SU-DHL-6 (cell line): ENCODE results near the gene DST.

ENCODE experiments used
- H2AFZ ChIP-seq: fragments of 200-600 bp; sonication (generic); 2 replicates; pipeline ENCODE4 v1.6.1; 2014; ENCODE audit warnings: low read depth, mild to moderate bottlenecking, moderate library complexity, mixed read lengths, antibody characterized with exemption, low read length; ENCODE audit not compliant: severe bottlenecking
- H3F3A ChIP-seq: fragments of 200-600 bp; shearing (Covaris generic); 2 replicates; pipeline ENCODE4 v1.6.0; 2016; ENCODE audit warnings: antibody characterized with exemption, mild to moderate bottlenecking; ENCODE audit not compliant: insufficient read depth
- H3K27ac ChIP-seq: fragments of 200-600 bp; sonication (generic); 2 replicates; pipeline ENCODE4 v1.5.1; 2016; ENCODE audit warnings: low read depth, mild to moderate bottlenecking, low read length, moderate library complexity, mixed read lengths
- H3K27me3 ChIP-seq: fragments of 200-600 bp; sonication (generic), shearing (Covaris generic); 2 replicates; pipeline ENCODE4 v1.6.0; 2014; ENCODE audit warnings: mild to moderate bottlenecking, low read length
- H3K36me3 ChIP-seq: fragments of 200-600 bp; sonication (generic); 2 replicates; pipeline ENCODE4 v1.6.1; 2014; ENCODE audit warnings: mild to moderate bottlenecking, low read length, mixed read lengths
- H3K4me2 ChIP-seq: fragments of 300-600, 200-600 bp; shearing (Covaris generic), sonication (generic); 2 replicates; pipeline ENCODE4 v1.6.0; 2014; ENCODE audit warnings: low read length, low read depth, mild to moderate bottlenecking; ENCODE audit not compliant: poor library complexity, severe bottlenecking
- H3K4me3 ChIP-seq: fragments of 200-600 bp; sonication (generic); 2 replicates; pipeline ENCODE4 v1.5.1; 2014; ENCODE audit warnings: antibody characterized with exemption, low read length, mild to moderate bottlenecking, mixed read lengths; ENCODE audit not compliant: insufficient read depth, poor library complexity, severe bottlenecking
- H3K79me2 ChIP-seq: fragments of 200-600 bp; sonication (generic); 2 replicates; pipeline ENCODE4 v1.6.1; 2014; ENCODE audit warnings: mild to moderate bottlenecking, low read length, moderate library complexity; ENCODE audit not compliant: insufficient read depth
- H3K9ac ChIP-seq: fragments of 200-600 bp; sonication (generic); 2 replicates; pipeline ENCODE4 v1.7.0; 2014; ENCODE audit warnings: mild to moderate bottlenecking, low read length
- H3K9me2 ChIP-seq: fragments of 200-600 bp; sonication (generic); replicated peaks from 2 replicates; pipeline ENCODE4 v1.6.1; 2014; ENCODE audit warnings: low read length; ENCODE audit not compliant: insufficient read depth
- H3K9me3 ChIP-seq: fragments of 200-600 bp; sonication (generic); 2 replicates; pipeline ENCODE4 v1.6.1; 2014; ENCODE audit warnings: low read length, mixed read lengths; ENCODE audit not compliant: insufficient read depth
- H4K20me1 ChIP-seq: fragments of 200-600 bp; sonication (generic); 2 replicates; pipeline ENCODE4 v1.6.1; 2014; ENCODE audit warnings: low read depth, mild to moderate bottlenecking, antibody characterized with exemption, low read length, moderate library complexity, mixed read lengths
- CTCF ChIP-seq: fragments of 200-600 bp; sonication (generic); IDR thresholded peaks from one replicate; pipeline ENCODE4 v1.5.1; 2017; ENCODE audit warnings: antibody characterized with exemption, mild to moderate bottlenecking, low read length, moderate library complexity; ENCODE audit not compliant: insufficient read depth, poor library complexity, severe bottlenecking
- EZH2phosphoT487 ChIP-seq: fragments of 200-600 bp; sonication (generic), shearing (Covaris generic); conservative IDR thresholded peaks from 2 replicates; pipeline ENCODE4 v1.6.1; 2018; ENCODE audit warnings: mild to moderate bottlenecking, antibody characterized with exemption, low read length, moderate library complexity, mixed read lengths

The DST gene

GRCh38 chr6:56642366-56643261 lies at the start of gene DST:
DST (minus strand) TSS chr6:56642889.
- H3K4me2 ChIP-seq, result no peak within 1 kb of the TSS
- H3K27ac ChIP-seq, result no peak within 1 kb of the TSS
- no peaks in the 10 kb centered on the region for H3K9me2 ChIP-seq
- no peaks in the 10 kb centered on the region for H3K79me2 ChIP-seq
- no peaks in the 10 kb centered on the region for H3K36me3 ChIP-seq
- no peak within 1 kb of the TSS for H3K9ac ChIP-seq
- H3K9me3 ChIP-seq, result no peaks in the 10 kb centered on the region
- TF ChIP-seq EZH2phosphoT487 (no peak), CTCF (no peak)
- H3K27me3 ChIP-seq, result no peaks in the 10 kb centered on the region
- no peak within 1 kb of the TSS for H3K4me3 ChIP-seq
- no peaks in the 10 kb centered on the region for H3F3A ChIP-seq
- no peaks in the 10 kb centered on the region for H4K20me1 ChIP-seq
- H2AFZ ChIP-seq, result no peak within 1 kb of the TSS

GRCh38 chr6:56691814-56692213 lies 49.1 kb upstream of the DST start:
- TF ChIP-seq EZH2phosphoT487, result no peak
- no peak for TF ChIP-seq CTCF
- Histone ChIP-seq H3K27ac (no peak overlapping the region), H3K79me2 (no peaks in the 10 kb centered on the region), H3K4me2 (no peak overlapping the region), H4K20me1 (no peaks in the 10 kb centered on the region), H2AFZ (no peak overlapping the region), H3K36me3 (no peaks in the 10 kb centered on the region), H3K9ac (no peak overlapping the region), H3F3A (no peaks in the 10 kb centered on the region), H3K9me3 (no peaks in the 10 kb centered on the region), H3K27me3 (no peaks in the 10 kb centered on the region), H3K9me2 (no peaks in the 10 kb centered on the region), H3K4me3 (no peak overlapping the region)

GRCh38 chr6:56691286-56691595 lies 48.6 kb upstream of the DST start:
- no peaks in the 10 kb centered on the region for H3K79me2 ChIP-seq
- TF ChIP-seq EZH2phosphoT487 (no peak), CTCF (no peak)

More at GRCh38 chr6:56691286-56691595, 48.6 kb upstream of the DST start:
- Histone ChIP-seq H3K9me2 (no peaks in the 10 kb centered on the region), H3K4me2 (no peak overlapping the region), H3K9ac (no peak overlapping the region), H3K27me3 (no peaks in the 10 kb centered on the region), H3K36me3 (no peaks in the 10 kb centered on the region), H4K20me1 (no peaks in the 10 kb centered on the region), H3F3A (no peaks in the 10 kb centered on the region), H3K27ac (no peak overlapping the region), H3K9me3 (no peaks in the 10 kb centered on the region), H3K4me3 (no peak overlapping the region), H2AFZ (no peak overlapping the region)
